GM18498 (cell line): ENCODE data around the gene BRD1.
"Not testable (repeated sequence)": the region's sequence is repeated elsewhere in the genome, so short reads cannot be mapped to it uniquely, and the experiment has no call there.

ENCODE experiments used
- ATAC-seq: cut with Tn5 transposase; IDR thresholded peaks from one replicate; pipeline ENCODE4 v1.9.1; 2021; ENCODE audit warnings: mild to moderate bottlenecking, moderate library complexity; ENCODE audit not compliant: unreplicated experiment

The BRD1 gene

GRCh38 chr22:49853981-49854831 is 26.5 kb upstream of the BRD1 start:
- peak; percentile 21 for ATAC-seq

GRCh38 chr22:49852898-49853894 is 25.5 kb upstream of the BRD1 start, which contains the start of gene ZBED4:
ZBED4 (plus strand) TSS chr22:49853844; CDS start chr22:49883663, 29,819 bp downstream.
- peak; percentile 82 for ATAC-seq

GRCh38 chr22:49852568-49852897 is 24.9 kb upstream of the BRD1 start:
- not testable (repeated sequence) for ATAC-seq

- ATAC-seq: no peak
Measured at GRCh38 chr22:49850959-49851802, 23.5 kb upstream of the BRD1 start.

GRCh38 chr22:49850021-49850911 is 22.6 kb upstream of the BRD1 start:
- ATAC-seq: no peak

- no peak for ATAC-seq
Measured at GRCh38 chr22:49849161-49850020, 21.7 kb upstream of the BRD1 start.

- ATAC-seq: no peak
Measured at GRCh38 chr22:49848690-49849160, 21.1 kb upstream of the BRD1 start.

- ATAC-seq: no peak
Measured at GRCh38 chr22:49847751-49848689, 20.3 kb upstream of the BRD1 start.

- ATAC-seq: no peak
Measured at GRCh38 chr22:49845666-49846459, 18.2 kb upstream of the BRD1 start.

GRCh38 chr22:49845241-49845640 is 17.6 kb upstream of the BRD1 start:
- ATAC-seq: no peak

- no peak for ATAC-seq
Measured at GRCh38 chr22:49838771-49839717, 11.4 kb upstream of the BRD1 start.

GRCh38 chr22:49833340-49834007 is 5.8 kb upstream of the BRD1 start:
- ATAC-seq: no peak

- ATAC-seq: no peak
Measured at GRCh38 chr22:49829044-49829853, 1.6 kb upstream of the BRD1 start.

GRCh38 chr22:49828599-49828965 is 909 bp upstream of the BRD1 start:
- ATAC-seq: no peak
